GM19328 (cell line): ENCODE data around the gene WBP11.
A peak's percentile ranks its signal among the peaks of the same experiment; 100 is the strongest.

Experiments used
- ATAC-seq: cut with Tn5 transposase; IDR thresholded peaks from one replicate; pipeline ENCODE4 v1.9.1; 2021; ENCODE audit warnings: mild to moderate bottlenecking, moderate library complexity; ENCODE audit not compliant: unreplicated experiment

The WBP11 gene

GRCh38 chr12:14825256-14825655 is 22.0 kb upstream of the WBP11 start:
- ATAC-seq, result no peak

GRCh38 chr12:14824012-14824634 is 20.8 kb upstream of the WBP11 start:
- no peak for ATAC-seq

GRCh38 chr12:14814014-14814413 is 10.7 kb upstream of the WBP11 start, which contains the start of gene SMCO3:
SMCO3 (minus strand) TSS chr12:14814182; CDS start chr12:14806680, 7,502 bp downstream.
- ATAC-seq, result no peak

- no peak for ATAC-seq
Observed at GRCh38 chr12:14811486-14811885, 8.2 kb upstream of the WBP11 start.

GRCh38 chr12:14810953-14811483 is 7.7 kb upstream of the WBP11 start:
- ATAC-seq, result no peak

- ATAC-seq, result no peak
Observed at GRCh38 chr12:14810167-14810952, 7.1 kb upstream of the WBP11 start.

GRCh38 chr12:14803830-14804160 is 517 bp upstream of the WBP11 start:
- peak; percentile 8 for ATAC-seq

GRCh38 chr12:14802721-14803010 is 612 bp downstream of the WBP11 start:
- ATAC-seq, result no peak

- no peak for ATAC-seq
Observed at GRCh38 chr12:14802247-14802646, 1.0 kb downstream of the WBP11 start.

GRCh38 chr12:14795028-14795448 is 8.2 kb downstream of the WBP11 start:
- ATAC-seq, result no peak

GRCh38 chr12:14785568-14785967 is 17.7 kb downstream of the WBP11 start:
- no peak for ATAC-seq

GRCh38 chr12:14784471-14784870 is 18.8 kb downstream of the WBP11 start:
- ATAC-seq, result no peak

GRCh38 chr12:14782756-14783155 is 20.5 kb downstream of the WBP11 start:
- ATAC-seq, result no peak

GRCh38 chr12:14781563-14781962 is 21.7 kb downstream of the WBP11 start:
- ATAC-seq, result no peak

- no peak for ATAC-seq
Observed at GRCh38 chr12:14780859-14781258, 22.4 kb downstream of the WBP11 start.

GRCh38 chr12:14779834-14780233 is 23.4 kb downstream of the WBP11 start:
- ATAC-seq, result no peak

- no peak for ATAC-seq
Observed at GRCh38 chr12:14777271-14777670, 26.0 kb downstream of the WBP11 start.

GRCh38 chr12:14776236-14776961 is 26.9 kb downstream of the WBP11 start:
- no peak for ATAC-seq

- no peak for ATAC-seq
Observed at GRCh38 chr12:14775636-14775980, 27.7 kb downstream of the WBP11 start.

GRCh38 chr12:14774906-14775635 is 28.2 kb downstream of the WBP11 start:
- ATAC-seq, result no peak
